Upper lobe of left lung (tissue), 4 donors: ENCODE data around the gene ST3GAL6.

Experiments used
- POLR2AphosphoS5 ChIP-seq, 2 donors: sonication (generic); formaldehyde crosslinking; IDR thresholded peaks; one replicate each; pipeline ENCODE4 v1.5.1; 2017; ENCODE audit warnings: antibody characterized with exemption in 2 of 2
- TF ChIP-seq, protein P1 (sequence below), 6 experiments: fragments of 450-650 bp in 4 of 6; fragments of 200-600 bp in 2 of 6; sonication (generic) in 2 of 6; IDR thresholded peaks; one replicate each; pipeline ENCODE4 v1.5.1; 2016 to 2019; ENCODE audit warnings: antibody characterized with exemption in 6 of 6

DNA sequence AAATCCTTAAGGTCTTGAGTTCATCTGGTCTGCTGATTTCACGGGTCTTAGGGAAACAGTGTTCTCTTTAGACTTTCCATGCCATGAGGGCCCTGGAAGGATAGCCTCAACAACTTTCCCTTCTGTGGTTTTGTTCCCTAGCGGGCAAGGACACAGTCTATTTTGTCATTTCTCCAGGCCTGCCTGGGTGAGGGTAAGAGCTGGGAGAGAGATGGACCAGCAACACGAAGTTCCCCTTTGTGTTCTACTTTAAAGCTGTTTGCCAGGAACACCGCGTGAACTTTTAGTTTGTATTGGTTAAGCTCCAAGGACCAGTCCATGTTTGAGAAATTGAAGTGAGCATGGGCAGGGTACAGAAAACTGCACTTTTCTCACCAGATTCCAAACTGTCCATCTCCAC, 20.9 kb downstream of the ST3GAL6 start:
- TF ChIP-seq, protein P1, sequence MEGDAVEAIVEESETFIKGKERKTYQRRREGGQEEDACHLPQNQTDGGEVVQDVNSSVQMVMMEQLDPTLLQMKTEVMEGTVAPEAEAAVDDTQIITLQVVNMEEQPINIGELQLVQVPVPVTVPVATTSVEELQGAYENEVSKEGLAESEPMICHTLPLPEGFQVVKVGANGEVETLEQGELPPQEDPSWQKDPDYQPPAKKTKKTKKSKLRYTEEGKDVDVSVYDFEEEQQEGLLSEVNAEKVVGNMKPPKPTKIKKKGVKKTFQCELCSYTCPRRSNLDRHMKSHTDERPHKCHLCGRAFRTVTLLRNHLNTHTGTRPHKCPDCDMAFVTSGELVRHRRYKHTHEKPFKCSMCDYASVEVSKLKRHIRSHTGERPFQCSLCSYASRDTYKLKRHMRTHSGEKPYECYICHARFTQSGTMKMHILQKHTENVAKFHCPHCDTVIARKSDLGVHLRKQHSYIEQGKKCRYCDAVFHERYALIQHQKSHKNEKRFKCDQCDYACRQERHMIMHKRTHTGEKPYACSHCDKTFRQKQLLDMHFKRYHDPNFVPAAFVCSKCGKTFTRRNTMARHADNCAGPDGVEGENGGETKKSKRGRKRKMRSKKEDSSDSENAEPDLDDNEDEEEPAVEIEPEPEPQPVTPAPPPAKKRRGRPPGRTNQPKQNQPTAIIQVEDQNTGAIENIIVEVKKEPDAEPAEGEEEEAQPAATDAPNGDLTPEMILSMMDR (IDR thresholded peaks at IDR 0.05), result no peak
- no peak for TF ChIP-seq POLR2AphosphoS5 (IDR thresholded peaks at IDR 0.05)
